ENCODE results near the gene FOXA2.

- TF ChIP-seq, protein P1, sequence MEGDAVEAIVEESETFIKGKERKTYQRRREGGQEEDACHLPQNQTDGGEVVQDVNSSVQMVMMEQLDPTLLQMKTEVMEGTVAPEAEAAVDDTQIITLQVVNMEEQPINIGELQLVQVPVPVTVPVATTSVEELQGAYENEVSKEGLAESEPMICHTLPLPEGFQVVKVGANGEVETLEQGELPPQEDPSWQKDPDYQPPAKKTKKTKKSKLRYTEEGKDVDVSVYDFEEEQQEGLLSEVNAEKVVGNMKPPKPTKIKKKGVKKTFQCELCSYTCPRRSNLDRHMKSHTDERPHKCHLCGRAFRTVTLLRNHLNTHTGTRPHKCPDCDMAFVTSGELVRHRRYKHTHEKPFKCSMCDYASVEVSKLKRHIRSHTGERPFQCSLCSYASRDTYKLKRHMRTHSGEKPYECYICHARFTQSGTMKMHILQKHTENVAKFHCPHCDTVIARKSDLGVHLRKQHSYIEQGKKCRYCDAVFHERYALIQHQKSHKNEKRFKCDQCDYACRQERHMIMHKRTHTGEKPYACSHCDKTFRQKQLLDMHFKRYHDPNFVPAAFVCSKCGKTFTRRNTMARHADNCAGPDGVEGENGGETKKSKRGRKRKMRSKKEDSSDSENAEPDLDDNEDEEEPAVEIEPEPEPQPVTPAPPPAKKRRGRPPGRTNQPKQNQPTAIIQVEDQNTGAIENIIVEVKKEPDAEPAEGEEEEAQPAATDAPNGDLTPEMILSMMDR (IDR thresholded peaks at IDR 0.05 in 8 of 11, conservative IDR thresholded peaks at IDR 0.05 in 3 of 11): no peak
- no peak for TF ChIP-seq POLR2A (IDR thresholded peaks at IDR 0.05)
These were observed 46.3 kb upstream of the FOXA2 start for GRCh38 chr20:22630701-22631100.

All from spleen (tissue), 7 donors.